HepG2 (cell line): Measurements from ENCODE around the gene IQGAP2. TPM values are rescaled to one million over a fixed set of nuclear protein-coding genes. Genes with fewer than 3 reads are reported as not detected.

Source experiments
- ARID2 ChIP-seq: sonication (generic); formaldehyde crosslinking; IDR thresholded peaks from 2 replicates; pipeline ENCODE4 v1.8.1; 2022; ENCODE audit warnings: mild to moderate bottlenecking, missing genetic modification reagents, borderline replicate concordance
- ATAD3A ChIP-seq: sonication (generic); formaldehyde crosslinking; IDR thresholded peaks from 2 replicates; pipeline ENCODE4 v1.4.0; 2020; ENCODE audit warnings: missing genetic modification reagents
- IRF1 ChIP-seq: sonication (generic); formaldehyde crosslinking; IDR thresholded peaks from 2 replicates; pipeline ENCODE4 v1.4.0; 2020; ENCODE audit warnings: low read depth, mild to moderate bottlenecking, missing genetic modification reagents
- KDM2A ChIP-seq: sonication (generic); formaldehyde crosslinking; IDR thresholded peaks from 2 replicates; pipeline ENCODE4 v1.4.0; 2020; ENCODE audit warnings: low read depth, missing genetic modification reagents, borderline replicate concordance
- MLX ChIP-seq: IDR thresholded peaks from 2 replicates; pipeline ENCODE4 v1.6.1; 2016
- PRPF4 ChIP-seq: fragments of 200-400 bp; formaldehyde crosslinking; IDR thresholded peaks from 2 replicates; pipeline ENCODE4 v1.6.1; 2016; ENCODE audit warnings: low read length, low read depth; ENCODE audit not compliant: poor library complexity, severe bottlenecking
- REST ChIP-seq, 2 experiments: IDR thresholded peaks; 2 replicates each; pipeline ENCODE4 v1.6.1; 2011 to 2012; ENCODE audit warnings: low read length in 2 of 2, borderline replicate concordance in 1 of 2, low read depth in 1 of 2, mild to moderate bottlenecking in 1 of 2, moderate library complexity in 1 of 2
- RFX1 ChIP-seq: fragments of 450-650 bp; IDR thresholded peaks from 2 replicates; pipeline ENCODE4 v1.6.1; 2017
- TEAD3 ChIP-seq: optimal IDR thresholded peaks from 2 replicates; pipeline ENCODE3; 2016; ENCODE audit warnings: borderline replicate concordance
- TERF1 ChIP-seq: sonication (generic); formaldehyde crosslinking; IDR thresholded peaks from 2 replicates; pipeline ENCODE4 v1.8.0; 2022; ENCODE audit warnings: mild to moderate bottlenecking, missing genetic modification reagents, moderate library complexity
- TOE1 ChIP-seq: sonication (generic); formaldehyde crosslinking; IDR thresholded peaks from 2 replicates; pipeline ENCODE4 v1.4.0; 2020; ENCODE audit warnings: mild to moderate bottlenecking, missing genetic modification reagents
- WIZ ChIP-seq: sonication (generic); formaldehyde crosslinking; IDR thresholded peaks from 2 replicates; pipeline ENCODE4 v1.5.1; 2020; ENCODE audit warnings: mild to moderate bottlenecking, missing genetic modification reagents
- ZBTB20 ChIP-seq: sonication (generic); formaldehyde crosslinking; IDR thresholded peaks from 2 replicates; pipeline ENCODE4 v1.8.1; 2023; ENCODE audit warnings: missing genetic modification reagents, low read depth, mild to moderate bottlenecking, borderline replicate concordance
- ZMAT3 ChIP-seq: sonication (generic); formaldehyde crosslinking; conservative IDR thresholded peaks from 2 replicates; pipeline ENCODE4 v1.7.0; 2021; ENCODE audit warnings: missing genetic modification reagents
- ZNF180 ChIP-seq: sonication (generic); formaldehyde crosslinking; IDR thresholded peaks from 2 replicates; pipeline ENCODE4 v1.4.0; 2020; ENCODE audit warnings: low read depth, missing genetic modification reagents, borderline replicate concordance
- ZNF329 ChIP-seq: sonication (generic); formaldehyde crosslinking; IDR thresholded peaks from 2 replicates; pipeline ENCODE4 v1.9.0; 2021; ENCODE audit warnings: low read depth, mild to moderate bottlenecking, missing genetic modification reagents
- ZNF598 ChIP-seq: sonication (generic); formaldehyde crosslinking; IDR thresholded peaks from 2 replicates; pipeline ENCODE4 v1.5.1; 2020; ENCODE audit warnings: mild to moderate bottlenecking, missing genetic modification reagents, borderline replicate concordance
- ZNF639 ChIP-seq: conservative IDR thresholded peaks from 2 replicates; pipeline ENCODE4 v1.6.1; 2018; ENCODE audit warnings: missing genetic modification reagents
- polyA plus RNA-seq, 8 experiments: library from polyadenylated mRNA; depleted of rRNA in 3 of 8; stranded (reverse) in 7 of 8; unstranded in 1 of 8; fragments of >200 nt; fragmentation: Illumina TruSeq in 4 of 8; extraction: Trizol in 4 of 8; gene quantifications; 2 replicates each; pipeline versions ENCODE4 v1.2.1 to v1.2.3, GENCODE V29; 2011 to 2016; ENCODE audit warnings: low read depth in 4 of 8, missing spikeins in 1 of 8, mixed read lengths in 1 of 8; ENCODE audit not compliant: insufficient read depth in 1 of 8
- total RNA-seq, 5 experiments: library from RNA; depleted of rRNA; stranded (reverse); fragments of >200 nt; fragmentation: Illumina TruSeq; extraction: Trizol; gene quantifications; 2 replicates each; pipeline ENCODE4 v1.2.3, GENCODE V29; 2016; ENCODE audit warnings: low read depth in 1 of 5

IQGAP2 gene
- total and polyA plus RNA-seq, 2 of the 13 experiments (the other 11 are each of a cell fraction or from before 2014, with no cell fraction given) = 35.2 to 83.3 TPM

- TF ChIP-seq ZNF329 (CRISPR knock-in tag) = no peak
- TF ChIP-seq KDM2A (CRISPR knock-in tag) = 0 out of 2 replicates have a peak, but pooled peaks have one; percentile 43
- 0 out of 2 replicates have a peak, but pooled peaks have one; percentile 54 for TF ChIP-seq ATAD3A (CRISPR knock-in tag)
- no peak for TF ChIP-seq TERF1 (CRISPR knock-in tag)
- no peak for TF ChIP-seq TOE1
- no peak for TF ChIP-seq ZNF598
- TF ChIP-seq ARID2 = peak; percentile 96; the same call in 1 of the 2 replicates
- TF ChIP-seq ZBTB20 (CRISPR knock-in tag) = peak; percentile 93; the same call in 1 of the 2 replicates
- peak; percentile 75; the same call in 1 of the 2 replicates for TF ChIP-seq ZNF639 (CRISPR knock-in tag)
- TF ChIP-seq ZNF180 (CRISPR knock-in tag) = no peak
- peak; percentile 96 for TF ChIP-seq MLX (CRISPR knock-in tag)
- TF ChIP-seq PRPF4 = no peak
- peak; percentile 89 for TF ChIP-seq WIZ (CRISPR knock-in tag)
- TF ChIP-seq ZMAT3 (CRISPR knock-in tag) = peak; percentile 95
- peak; percentile 68 for TF ChIP-seq TEAD3
- no peak for TF ChIP-seq RFX1
- TF ChIP-seq IRF1 = no peak; the same call in 1 of the 2 replicates
- TF ChIP-seq REST (IDR thresholded peaks at IDR 0.05; ENCODE audit: borderline replicate concordance in 1 of 2, low read depth in 1 of 2, low read length in 2 of 2) = no peak; a peak in 1 of 4 replicates
Observed at GRCh38 chr5:76404223-76405211, 1.4 kb downstream of the IQGAP2 start (continued).
